Suppressor macrophage treated with lipopolysaccharide for 1 hour (primary cell): ENCODE results near the gene HSPA12B.
"Not testable (repeated sequence)": the region's sequence is repeated elsewhere in the genome, so short reads cannot be mapped to it uniquely, and the experiment has no call there.

Source experiments
- DNase-seq, 3 donors: peaks; one replicate each; pipeline ENCODE4 v3.0.0-alpha.2; 2020 to 2022

Gene HSPA12B

GRCh38 chr20:3788685-3789155 is 56.2 kb downstream of the HSPA12B start:
- peak in 1 of 3 donors; percentile 30 for DNase-seq

DNA sequence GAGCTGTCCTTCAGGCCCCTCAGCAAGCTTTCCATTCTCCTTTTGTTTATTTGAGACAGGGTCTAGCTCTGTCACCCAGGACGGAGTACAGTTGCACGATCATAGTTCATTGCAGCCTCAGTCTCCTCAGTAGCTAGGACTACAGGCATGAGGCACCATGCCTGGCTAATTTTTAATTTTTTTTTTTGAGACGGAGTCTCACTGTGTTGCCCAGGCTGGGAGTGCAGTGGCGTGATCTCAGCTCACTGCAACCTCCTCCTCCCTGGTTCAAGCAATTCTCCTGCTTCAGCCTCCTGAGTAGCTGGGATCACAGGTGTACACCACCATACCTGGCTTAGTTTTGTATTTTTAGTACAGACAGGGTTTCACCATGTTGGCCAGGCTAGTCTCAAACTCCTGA is 56.7 kb downstream of the HSPA12B start:
- not testable (repeated sequence) for DNase-seq

DNA sequence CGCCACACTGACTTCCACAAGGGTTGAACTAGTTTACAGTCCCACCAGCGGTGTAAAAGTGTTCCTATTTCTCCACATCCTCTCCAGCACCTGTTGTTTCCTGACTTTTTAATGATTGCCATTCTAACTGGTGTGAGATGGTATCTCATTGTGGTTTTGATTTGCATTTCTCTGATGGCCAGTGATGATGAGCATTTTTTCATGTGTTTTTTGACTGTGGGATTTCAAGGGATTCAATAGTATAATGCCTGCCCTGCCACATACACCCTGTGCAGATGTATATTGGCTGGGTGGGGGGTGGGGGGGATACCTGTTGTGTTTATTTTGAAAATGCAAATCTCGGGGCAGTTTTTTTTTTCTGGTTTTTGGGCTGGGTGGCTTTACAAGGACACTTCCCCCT is 61.7 kb downstream of the HSPA12B start:
- DNase-seq, result not testable (repeated sequence)

DNA sequence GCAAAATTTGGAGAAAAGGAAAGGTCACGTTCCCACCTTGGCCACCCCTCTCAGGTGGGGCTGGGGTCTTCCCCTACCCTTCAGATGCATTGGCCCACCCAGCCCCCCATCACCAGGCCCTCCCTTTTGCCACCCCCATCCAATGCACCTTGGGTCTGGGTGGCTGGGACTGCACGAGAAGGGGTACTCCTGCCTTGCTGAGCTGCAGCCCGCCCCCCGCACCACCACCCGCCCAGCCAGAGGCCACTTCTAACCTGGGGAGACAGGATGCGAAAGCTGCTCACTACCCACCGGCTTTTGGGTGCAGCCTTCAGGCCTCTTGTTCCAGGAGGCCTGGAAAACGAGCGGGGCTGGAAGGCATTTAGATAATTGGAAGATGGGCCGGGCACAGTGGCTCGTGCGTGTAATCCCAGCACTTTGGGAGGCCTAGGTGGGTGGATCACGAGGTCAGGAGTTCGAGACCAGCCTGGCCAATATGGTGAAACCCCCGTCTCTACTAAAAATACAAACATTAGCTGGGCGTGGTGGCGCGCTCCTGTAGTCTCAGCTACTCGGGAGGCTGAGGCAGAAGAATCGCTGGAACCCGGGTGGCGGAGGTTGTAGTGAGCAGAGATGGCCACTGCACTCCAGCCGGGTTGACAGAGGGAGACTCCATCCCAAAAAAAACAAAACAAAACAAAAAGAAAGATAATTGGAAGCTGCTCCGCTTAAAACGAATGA is 62.4 kb downstream of the HSPA12B start:
- DNase-seq, result no peak

- DNase-seq, result peak; percentile 89 to 95 (median 92)
These were observed 63.3 kb downstream of the HSPA12B start, which contains the start of gene CDC25B for GRCh38 chr20:3795511-3796468. Gene CDC25B (plus strand): TSS chr20:3796310. CDS start chr20:3796532, 222 bp downstream.

DNA sequence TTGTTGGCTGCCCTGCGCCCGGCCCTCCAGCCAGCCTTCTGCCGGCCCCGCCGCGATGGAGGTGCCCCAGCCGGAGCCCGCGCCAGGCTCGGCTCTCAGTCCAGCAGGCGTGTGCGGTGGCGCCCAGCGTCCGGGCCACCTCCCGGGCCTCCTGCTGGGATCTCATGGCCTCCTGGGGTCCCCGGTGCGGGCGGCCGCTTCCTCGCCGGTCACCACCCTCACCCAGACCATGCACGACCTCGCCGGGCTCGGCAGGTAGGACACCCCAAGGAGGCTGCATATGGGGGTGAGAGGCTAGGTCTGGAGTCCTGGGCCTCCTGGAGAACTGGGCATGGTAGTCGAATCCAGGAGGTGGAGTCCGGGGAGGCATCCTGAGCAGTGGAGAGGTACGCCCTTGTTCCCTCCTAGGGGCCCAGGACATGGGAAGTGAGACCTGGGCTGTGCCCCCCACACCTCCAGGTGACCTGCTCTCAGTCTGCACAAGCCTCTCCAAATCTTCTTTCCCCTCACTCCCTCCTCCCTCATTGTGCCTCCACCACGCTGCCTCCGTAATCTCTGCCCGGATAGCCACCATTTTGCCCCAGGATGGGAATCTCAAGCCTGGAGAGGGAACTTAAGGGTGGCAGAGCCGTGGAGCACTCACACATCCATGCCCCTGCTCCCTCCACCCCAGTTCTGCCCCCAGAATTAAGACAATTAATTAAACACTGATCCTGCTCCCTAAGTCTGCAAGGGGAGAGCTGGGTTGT is 64.2 kb downstream of the HSPA12B start:
- no peak for DNase-seq

DNA sequence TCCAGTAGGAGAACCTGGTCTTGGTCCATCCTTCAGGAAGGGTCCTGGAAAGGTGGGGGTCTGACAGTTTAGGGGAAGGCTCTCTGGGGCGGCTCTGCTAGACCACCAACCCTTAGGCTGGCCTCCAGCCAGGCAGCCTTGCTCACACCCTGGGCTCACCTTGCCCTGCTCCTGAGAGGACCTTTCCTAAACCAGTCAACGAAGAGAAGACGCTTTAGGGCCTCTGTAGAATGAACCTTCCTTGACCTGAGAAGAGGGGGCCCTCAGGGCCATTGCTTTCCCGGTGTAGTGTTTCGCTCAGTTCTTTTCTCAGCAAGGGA is 64.7 kb downstream of the HSPA12B start:
- DNase-seq, result no peak

GRCh38 chr20:3797592-3798372 is 65.3 kb downstream of the HSPA12B start:
- peak; percentile 61 to 87 (median 69) for DNase-seq

DNA sequence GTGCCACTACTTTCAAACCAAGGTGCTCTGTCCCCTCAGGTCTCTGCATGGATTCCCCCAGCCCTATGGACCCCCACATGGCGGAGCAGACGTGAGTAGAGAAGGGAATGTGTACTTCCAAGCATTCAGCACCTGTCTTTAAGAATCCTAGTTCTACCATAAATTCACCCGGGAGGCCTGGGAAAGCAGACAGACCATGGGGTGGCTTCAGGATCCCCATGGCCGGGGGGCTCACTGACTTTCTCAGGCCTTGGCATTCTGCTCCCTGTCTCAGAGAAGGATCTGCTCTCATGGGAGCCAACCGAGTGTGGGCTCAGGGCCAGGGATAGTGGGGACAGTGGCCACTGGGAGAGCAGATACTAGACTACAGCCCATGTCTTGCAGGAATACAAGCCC is 65.9 kb downstream of the HSPA12B start:
- DNase-seq, result no peak

- no peak for DNase-seq
These were observed 66.4 kb downstream of the HSPA12B start for GRCh38 chr20:3798908-3799248.

- no peak for DNase-seq
These were observed 67.9 kb downstream of the HSPA12B start for GRCh38 chr20:3800256-3800877.

- DNase-seq, result no peak
These were observed 68.4 kb downstream of the HSPA12B start for GRCh38 chr20:3800878-3801260.

DNA sequence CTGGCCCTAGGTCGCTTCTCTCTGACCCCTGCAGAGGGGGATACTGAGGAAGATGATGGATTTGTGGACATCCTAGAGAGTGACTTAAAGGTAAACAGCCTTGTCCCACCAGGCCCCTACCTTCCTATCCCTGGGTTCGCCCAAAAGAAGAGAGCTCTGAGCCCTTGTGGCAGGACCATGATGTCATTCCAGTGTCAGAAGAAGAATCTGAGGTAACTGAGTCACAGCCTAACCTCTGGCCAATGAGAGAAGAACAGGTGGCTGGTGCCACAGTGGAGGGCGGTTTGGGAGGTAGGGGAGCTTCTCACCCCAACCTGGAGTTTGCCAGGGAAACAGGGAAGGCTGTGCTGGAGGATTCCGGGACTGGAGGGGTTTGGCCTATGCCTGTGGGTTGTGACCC is 68.8 kb downstream of the HSPA12B start:
- DNase-seq, result no peak

GRCh38 chr20:3801846-3802245 is 69.4 kb downstream of the HSPA12B start:
- DNase-seq, result no peak
